ENCODE results near the gene SSPN. TPM values are rescaled to one million over a fixed set of nuclear protein-coding genes. Genes with fewer than 3 reads are reported as not detected.

Gene SSPN
- total and polyA plus RNA-seq, 9 of the 15 experiments (the other 6 are each of a cell fraction or from before 2014, with no cell fraction given), result 0.40 TPM; not detected in 8

DNA sequence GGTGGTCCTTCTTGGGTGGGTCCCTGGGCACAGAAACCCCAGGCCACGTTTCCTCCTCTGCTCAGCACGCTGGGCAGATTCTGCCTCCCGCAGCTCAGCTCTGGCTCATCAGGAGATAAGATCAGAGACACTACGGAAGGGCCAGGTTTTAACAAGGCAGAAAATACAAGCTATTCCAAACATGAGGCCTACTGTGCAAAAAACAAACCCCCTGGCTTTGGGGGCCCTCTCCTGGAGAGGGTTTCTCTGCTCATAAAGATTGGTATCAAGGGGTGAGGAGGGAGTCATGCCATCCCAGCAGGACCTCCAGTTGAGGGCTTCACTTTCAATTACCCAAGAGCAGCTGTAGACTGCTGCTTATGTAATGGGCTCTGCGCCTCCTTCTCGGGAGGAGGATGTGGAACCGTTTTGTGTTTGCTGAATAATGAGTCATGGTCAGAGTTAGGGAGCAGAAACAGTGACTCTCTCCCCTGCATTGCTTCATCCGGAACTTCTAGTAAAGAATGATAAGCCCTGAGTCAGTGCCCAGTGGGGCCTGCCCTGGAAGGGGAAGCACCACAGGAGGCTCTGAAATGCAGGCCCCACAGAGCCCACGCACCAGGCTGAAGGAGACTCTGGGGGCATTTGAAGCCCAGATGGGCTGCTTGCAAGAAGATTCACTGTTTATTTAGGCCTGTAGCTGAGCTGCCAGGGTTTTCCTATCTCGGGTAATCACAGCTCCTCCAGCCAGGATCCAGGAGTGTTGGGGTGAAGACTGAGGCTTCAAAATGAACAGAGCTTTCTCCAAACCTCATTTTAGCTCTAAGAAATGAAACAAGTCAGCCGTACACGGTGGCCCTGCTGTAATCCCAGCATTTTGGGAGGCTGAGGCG, 79.3 kb downstream of the SSPN start (continued):
- TF ChIP-seq, protein P1, sequence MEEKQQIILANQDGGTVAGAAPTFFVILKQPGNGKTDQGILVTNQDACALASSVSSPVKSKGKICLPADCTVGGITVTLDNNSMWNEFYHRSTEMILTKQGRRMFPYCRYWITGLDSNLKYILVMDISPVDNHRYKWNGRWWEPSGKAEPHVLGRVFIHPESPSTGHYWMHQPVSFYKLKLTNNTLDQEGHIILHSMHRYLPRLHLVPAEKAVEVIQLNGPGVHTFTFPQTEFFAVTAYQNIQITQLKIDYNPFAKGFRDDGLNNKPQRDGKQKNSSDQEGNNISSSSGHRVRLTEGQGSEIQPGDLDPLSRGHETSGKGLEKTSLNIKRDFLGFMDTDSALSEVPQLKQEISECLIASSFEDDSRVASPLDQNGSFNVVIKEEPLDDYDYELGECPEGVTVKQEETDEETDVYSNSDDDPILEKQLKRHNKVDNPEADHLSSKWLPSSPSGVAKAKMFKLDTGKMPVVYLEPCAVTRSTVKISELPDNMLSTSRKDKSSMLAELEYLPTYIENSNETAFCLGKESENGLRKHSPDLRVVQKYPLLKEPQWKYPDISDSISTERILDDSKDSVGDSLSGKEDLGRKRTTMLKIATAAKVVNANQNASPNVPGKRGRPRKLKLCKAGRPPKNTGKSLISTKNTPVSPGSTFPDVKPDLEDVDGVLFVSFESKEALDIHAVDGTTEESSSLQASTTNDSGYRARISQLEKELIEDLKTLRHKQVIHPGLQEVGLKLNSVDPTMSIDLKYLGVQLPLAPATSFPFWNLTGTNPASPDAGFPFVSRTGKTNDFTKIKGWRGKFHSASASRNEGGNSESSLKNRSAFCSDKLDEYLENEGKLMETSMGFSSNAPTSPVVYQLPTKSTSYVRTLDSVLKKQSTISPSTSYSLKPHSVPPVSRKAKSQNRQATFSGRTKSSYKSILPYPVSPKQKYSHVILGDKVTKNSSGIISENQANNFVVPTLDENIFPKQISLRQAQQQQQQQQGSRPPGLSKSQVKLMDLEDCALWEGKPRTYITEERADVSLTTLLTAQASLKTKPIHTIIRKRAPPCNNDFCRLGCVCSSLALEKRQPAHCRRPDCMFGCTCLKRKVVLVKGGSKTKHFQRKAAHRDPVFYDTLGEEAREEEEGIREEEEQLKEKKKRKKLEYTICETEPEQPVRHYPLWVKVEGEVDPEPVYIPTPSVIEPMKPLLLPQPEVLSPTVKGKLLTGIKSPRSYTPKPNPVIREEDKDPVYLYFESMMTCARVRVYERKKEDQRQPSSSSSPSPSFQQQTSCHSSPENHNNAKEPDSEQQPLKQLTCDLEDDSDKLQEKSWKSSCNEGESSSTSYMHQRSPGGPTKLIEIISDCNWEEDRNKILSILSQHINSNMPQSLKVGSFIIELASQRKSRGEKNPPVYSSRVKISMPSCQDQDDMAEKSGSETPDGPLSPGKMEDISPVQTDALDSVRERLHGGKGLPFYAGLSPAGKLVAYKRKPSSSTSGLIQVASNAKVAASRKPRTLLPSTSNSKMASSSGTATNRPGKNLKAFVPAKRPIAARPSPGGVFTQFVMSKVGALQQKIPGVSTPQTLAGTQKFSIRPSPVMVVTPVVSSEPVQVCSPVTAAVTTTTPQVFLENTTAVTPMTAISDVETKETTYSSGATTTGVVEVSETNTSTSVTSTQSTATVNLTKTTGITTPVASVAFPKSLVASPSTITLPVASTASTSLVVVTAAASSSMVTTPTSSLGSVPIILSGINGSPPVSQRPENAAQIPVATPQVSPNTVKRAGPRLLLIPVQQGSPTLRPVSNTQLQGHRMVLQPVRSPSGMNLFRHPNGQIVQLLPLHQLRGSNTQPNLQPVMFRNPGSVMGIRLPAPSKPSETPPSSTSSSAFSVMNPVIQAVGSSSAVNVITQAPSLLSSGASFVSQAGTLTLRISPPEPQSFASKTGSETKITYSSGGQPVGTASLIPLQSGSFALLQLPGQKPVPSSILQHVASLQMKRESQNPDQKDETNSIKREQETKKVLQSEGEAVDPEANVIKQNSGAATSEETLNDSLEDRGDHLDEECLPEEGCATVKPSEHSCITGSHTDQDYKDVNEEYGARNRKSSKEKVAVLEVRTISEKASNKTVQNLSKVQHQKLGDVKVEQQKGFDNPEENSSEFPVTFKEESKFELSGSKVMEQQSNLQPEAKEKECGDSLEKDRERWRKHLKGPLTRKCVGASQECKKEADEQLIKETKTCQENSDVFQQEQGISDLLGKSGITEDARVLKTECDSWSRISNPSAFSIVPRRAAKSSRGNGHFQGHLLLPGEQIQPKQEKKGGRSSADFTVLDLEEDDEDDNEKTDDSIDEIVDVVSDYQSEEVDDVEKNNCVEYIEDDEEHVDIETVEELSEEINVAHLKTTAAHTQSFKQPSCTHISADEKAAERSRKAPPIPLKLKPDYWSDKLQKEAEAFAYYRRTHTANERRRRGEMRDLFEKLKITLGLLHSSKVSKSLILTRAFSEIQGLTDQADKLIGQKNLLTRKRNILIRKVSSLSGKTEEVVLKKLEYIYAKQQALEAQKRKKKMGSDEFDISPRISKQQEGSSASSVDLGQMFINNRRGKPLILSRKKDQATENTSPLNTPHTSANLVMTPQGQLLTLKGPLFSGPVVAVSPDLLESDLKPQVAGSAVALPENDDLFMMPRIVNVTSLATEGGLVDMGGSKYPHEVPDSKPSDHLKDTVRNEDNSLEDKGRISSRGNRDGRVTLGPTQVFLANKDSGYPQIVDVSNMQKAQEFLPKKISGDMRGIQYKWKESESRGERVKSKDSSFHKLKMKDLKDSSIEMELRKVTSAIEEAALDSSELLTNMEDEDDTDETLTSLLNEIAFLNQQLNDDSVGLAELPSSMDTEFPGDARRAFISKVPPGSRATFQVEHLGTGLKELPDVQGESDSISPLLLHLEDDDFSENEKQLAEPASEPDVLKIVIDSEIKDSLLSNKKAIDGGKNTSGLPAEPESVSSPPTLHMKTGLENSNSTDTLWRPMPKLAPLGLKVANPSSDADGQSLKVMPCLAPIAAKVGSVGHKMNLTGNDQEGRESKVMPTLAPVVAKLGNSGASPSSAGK (IDR thresholded peaks at IDR 0.05), result peak; percentile 90
- peak; percentile 98 for TF ChIP-seq ZNF175 (CRISPR knock-in tag; IDR thresholded peaks at IDR 0.05; ENCODE audit: low read depth)
- no peak; the same call in 1 of the 2 replicates for TF ChIP-seq ZBTB40 (IDR thresholded peaks at IDR 0.05)
- TF ChIP-seq ZBTB40 (CRISPR knock-in tag; IDR thresholded peaks at IDR 0.05), result no peak

All from K562 (cell line).